Nephron (organoid): ENCODE measurements around the gene IPO9.

Source experiments
- H3K27ac Mint-ChIP-seq, 3 experiments: 2 replicates each; pipeline ENCODE4 v1.8.0; 2020; ENCODE audit warnings: mixed read lengths in 3 of 3, mild to moderate bottlenecking in 2 of 3, moderate library complexity in 1 of 3
- H3K27me3 Mint-ChIP-seq: 2 replicates; pipeline ENCODE4 v1.8.0; 2021; ENCODE audit warnings: low read depth, mild to moderate bottlenecking, moderate library complexity, mixed read lengths
- H3K36me3 Mint-ChIP-seq: 2 replicates; pipeline ENCODE4 v1.8.0; 2020; ENCODE audit warnings: low read depth, mixed read lengths
- H3K4me1 Mint-ChIP-seq: 2 replicates; pipeline ENCODE4 v1.8.0; 2020; ENCODE audit warnings: mixed read lengths
- H3K4me3 Mint-ChIP-seq, 3 experiments: 2 replicates each; pipeline ENCODE4 v1.8.0; 2020; ENCODE audit warnings: mild to moderate bottlenecking in 3 of 3, mixed read lengths in 3 of 3, moderate library complexity in 2 of 3
- H3K9me3 Mint-ChIP-seq: 2 replicates; pipeline ENCODE4 v1.8.0; 2020; ENCODE audit warnings: mixed read lengths
- TF ChIP-seq, protein P1 (sequence below), 3 experiments: fragments of 200-600 bp; sonication (generic); IDR thresholded peaks; one replicate each; pipeline ENCODE4 v1.5.0; 2021; ENCODE audit warnings: antibody characterized with exemption in 3 of 3; ENCODE audit not compliant: unreplicated experiment in 3 of 3

The IPO9 gene

DNA sequence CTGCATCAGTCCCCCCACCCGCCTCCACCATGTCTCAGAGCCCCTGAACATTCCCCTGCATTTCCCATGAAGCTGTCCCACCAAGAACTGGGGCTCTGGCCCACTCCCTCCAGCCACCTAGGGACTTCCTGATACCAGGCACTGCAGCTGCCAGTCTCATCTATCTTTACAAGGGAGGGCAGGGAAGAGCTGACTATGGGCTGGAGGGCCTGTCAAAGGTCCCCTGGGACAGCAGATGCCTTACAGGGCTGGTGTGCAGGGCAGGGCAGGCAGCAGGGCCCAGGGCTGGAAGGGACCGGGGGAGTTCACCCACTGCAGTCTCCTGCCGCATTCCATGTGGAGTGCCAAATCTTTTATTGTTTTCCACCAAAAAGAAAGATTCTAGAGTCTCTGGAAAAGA, 77.4 kb downstream of the IPO9 start:
- peak overlapping the region in 2 of 3 experiments; percentile 74 to 96 for H3K27ac Mint-ChIP-seq

DNA sequence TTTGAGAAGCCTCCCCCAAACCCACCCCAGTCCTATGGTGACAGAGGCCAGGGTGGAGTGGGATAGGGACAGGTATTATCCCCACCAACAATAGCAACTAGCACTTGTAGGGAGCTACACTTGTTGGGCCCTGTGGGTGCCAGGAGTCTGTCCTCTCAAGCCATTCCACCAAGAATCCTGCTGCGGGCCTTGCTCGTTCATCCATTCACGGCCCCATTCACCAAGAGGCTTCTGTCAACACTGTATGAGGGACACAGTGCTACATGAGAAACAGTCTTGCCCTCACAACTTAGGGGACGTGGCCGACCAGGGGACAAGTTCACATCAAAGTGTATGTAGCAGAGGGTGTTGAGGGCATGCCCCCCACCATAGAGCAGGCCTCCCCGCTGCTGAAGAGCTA, 78.7 kb downstream of the IPO9 start:
- no peak overlapping the region for H3K4me3 Mint-ChIP-seq

More for the DNA sequence above, 77.4 kb downstream of the IPO9 start:
- no peak overlapping the region for H3K4me3 Mint-ChIP-seq
- no peaks in the 10 kb centered on the region for H3K9me3 Mint-ChIP-seq
- TF ChIP-seq, protein P1, sequence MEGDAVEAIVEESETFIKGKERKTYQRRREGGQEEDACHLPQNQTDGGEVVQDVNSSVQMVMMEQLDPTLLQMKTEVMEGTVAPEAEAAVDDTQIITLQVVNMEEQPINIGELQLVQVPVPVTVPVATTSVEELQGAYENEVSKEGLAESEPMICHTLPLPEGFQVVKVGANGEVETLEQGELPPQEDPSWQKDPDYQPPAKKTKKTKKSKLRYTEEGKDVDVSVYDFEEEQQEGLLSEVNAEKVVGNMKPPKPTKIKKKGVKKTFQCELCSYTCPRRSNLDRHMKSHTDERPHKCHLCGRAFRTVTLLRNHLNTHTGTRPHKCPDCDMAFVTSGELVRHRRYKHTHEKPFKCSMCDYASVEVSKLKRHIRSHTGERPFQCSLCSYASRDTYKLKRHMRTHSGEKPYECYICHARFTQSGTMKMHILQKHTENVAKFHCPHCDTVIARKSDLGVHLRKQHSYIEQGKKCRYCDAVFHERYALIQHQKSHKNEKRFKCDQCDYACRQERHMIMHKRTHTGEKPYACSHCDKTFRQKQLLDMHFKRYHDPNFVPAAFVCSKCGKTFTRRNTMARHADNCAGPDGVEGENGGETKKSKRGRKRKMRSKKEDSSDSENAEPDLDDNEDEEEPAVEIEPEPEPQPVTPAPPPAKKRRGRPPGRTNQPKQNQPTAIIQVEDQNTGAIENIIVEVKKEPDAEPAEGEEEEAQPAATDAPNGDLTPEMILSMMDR (IDR thresholded peaks at IDR 0.05; ENCODE audit: unreplicated experiment in 3 of 3) = no peak
- peaks cover 32% of the 10 kb centered on the region for H3K4me1 Mint-ChIP-seq
- H3K27me3 Mint-ChIP-seq = peaks cover 10% of the 10 kb centered on the region
- no peaks in the 10 kb centered on the region for H3K36me3 Mint-ChIP-seq

DNA sequence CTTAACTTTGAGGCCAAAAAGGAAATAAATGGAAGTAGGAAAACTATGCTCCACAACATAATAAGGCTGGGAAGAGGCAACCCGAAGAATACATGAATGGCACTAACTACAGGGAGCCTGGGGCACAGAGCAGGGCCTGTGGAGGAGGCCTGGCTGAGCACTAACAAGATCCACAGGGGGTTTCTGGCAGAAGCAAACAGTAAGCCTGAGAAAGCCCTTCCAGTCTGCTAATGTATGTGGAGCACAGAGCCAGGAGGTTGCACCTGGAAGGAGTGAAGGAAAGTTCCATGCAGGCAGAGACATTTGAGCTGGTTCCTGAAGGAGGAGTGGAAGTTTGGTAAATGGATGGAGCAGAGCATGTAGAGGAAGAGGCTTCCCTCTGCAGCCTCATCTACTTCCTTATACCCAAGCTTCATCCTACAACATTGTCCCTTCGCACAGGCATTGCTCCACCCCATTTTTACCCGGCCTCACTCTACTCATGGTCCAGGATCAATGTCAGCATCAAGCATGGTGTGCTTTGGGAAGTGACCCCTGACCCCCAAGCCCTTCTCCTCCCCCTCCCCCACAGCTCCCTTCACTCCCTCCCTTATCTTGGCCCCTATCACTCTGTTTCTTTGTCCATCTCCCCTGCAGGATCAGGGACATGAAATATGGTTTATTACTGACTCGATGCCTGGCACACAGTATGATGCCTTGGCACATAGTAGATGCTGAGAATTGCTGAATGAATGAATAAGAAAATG, 83.0 kb downstream of the IPO9 start:
- Mint-ChIP-seq H3K4me3 (no peak overlapping the region), H3K4me1 (peaks cover 44% of the 10 kb centered on the region), H3K36me3 (no peaks in the 10 kb centered on the region), H3K27ac (peak overlapping the region; percentile 64 to 91 (median 78)), H3K27me3 (peaks cover 10% of the 10 kb centered on the region), H3K9me3 (no peaks in the 10 kb centered on the region)
- TF ChIP-seq, protein P1 (IDR thresholded peaks at IDR 0.05; ENCODE audit: unreplicated experiment in 3 of 3) = no peak

More for the DNA sequence above, 78.7 kb downstream of the IPO9 start:
- Mint-ChIP-seq H3K4me1 (peaks cover 40% of the 10 kb centered on the region), H3K27ac (peak overlapping the region in 2 of 3 experiments; percentile 53 to 81), H3K27me3 (peaks cover 10% of the 10 kb centered on the region), H3K36me3 (no peaks in the 10 kb centered on the region), H3K9me3 (no peaks in the 10 kb centered on the region)
- TF ChIP-seq, protein P1 (IDR thresholded peaks at IDR 0.05; ENCODE audit: unreplicated experiment in 3 of 3) = no peak

DNA sequence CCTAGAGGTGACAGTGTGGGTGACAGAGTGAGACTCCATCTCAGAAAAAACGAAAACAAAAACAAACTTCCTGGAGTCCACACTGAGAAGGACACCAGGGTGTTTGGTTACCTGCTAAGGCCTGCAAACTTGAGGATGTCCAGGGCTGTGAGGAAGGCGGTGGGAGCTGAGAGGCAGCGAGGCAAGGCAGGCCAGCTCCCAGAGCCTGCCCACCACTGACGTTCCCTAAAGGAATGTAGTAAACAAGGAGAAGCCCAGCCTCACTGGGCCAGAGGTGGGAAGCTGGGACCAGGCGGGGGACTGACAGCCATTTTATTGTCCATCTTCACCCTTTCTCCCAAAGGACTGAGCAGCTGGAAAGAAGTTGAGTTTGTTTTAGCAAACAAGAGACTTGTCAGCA, 83.9 kb downstream of the IPO9 start:
- Mint-ChIP-seq H3K27me3 (peaks cover 10% of the 10 kb centered on the region), H3K4me3 (no peak overlapping the region), H3K36me3 (no peaks in the 10 kb centered on the region), H3K27ac (no peak overlapping the region), H3K9me3 (no peaks in the 10 kb centered on the region), H3K4me1 (peaks cover 45% of the 10 kb centered on the region)
- TF ChIP-seq, protein P1 (IDR thresholded peaks at IDR 0.05; ENCODE audit: unreplicated experiment in 3 of 3) = no peak

DNA sequence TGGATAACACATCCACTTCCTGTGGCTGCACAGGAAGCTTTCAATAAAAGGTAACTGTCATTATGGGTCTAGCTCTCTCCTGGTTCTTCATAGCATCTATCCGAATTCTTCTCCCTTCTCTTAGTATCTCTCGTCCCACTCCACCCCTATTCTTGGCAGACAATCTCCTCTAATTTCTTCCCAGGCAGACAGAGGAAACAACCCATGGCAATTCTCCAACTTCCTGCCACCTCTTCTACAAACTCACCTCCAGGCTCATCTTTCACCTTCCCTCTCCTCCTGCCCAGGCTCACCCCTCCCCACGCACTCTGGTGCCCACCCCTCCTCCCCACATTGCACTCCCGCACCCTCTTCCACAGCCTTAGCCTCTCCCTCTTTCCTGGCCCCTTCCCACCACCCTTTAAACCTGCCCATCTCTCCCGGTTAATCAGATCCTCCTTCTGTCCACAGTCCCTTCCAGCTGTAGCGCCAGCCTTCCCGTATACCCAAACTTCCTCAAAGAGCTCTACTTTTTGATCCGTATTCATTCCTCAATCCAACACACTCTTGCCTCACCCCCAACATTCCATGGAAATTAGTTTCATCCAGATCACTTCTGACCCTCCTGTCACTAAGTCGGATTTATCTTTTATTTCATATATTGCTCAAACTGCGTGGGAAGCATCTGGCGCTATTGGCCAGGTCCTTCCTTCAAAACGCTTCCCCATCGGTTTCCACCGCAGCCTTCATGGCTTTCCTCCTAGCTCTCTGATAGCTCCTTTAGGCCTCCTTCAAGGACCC, 85.7 kb downstream of the IPO9 start:
- peaks cover 6% of the 10 kb centered on the region for H3K27me3 Mint-ChIP-seq
- H3K4me3 Mint-ChIP-seq = no peak overlapping the region
- H3K27ac Mint-ChIP-seq = peak overlapping the region in 2 of 3 experiments; percentile 50 to 59
- peaks cover 50% of the 10 kb centered on the region for H3K4me1 Mint-ChIP-seq
- no peaks in the 10 kb centered on the region for H3K36me3 Mint-ChIP-seq
- H3K9me3 Mint-ChIP-seq = no peaks in the 10 kb centered on the region
- TF ChIP-seq, protein P1 (IDR thresholded peaks at IDR 0.05; ENCODE audit: unreplicated experiment in 3 of 3) = no peak
